ENCODE results near the gene USP32.

GRCh38 chr17:60277258-60277657 is 114.7 kb downstream of the USP32 start:
- no peak for TF ChIP-seq YY1 (IDR thresholded peaks at IDR 0.05; ENCODE audit: insufficient read depth, insufficient read length)
- no peak for TF ChIP-seq ZNF274 (IDR thresholded peaks at IDR 0.05; ENCODE audit: low read depth, low read length)
